ENCODE results near the gene S100A10. TPM values are rescaled to one million over a fixed set of nuclear protein-coding genes. Genes with fewer than 3 reads are reported as not detected.

S100A10 gene
- total and polyA plus RNA-seq, 2 of the 4 experiments (the other 2 are of a cell fraction), result 86.0 to 277 TPM

DNA sequence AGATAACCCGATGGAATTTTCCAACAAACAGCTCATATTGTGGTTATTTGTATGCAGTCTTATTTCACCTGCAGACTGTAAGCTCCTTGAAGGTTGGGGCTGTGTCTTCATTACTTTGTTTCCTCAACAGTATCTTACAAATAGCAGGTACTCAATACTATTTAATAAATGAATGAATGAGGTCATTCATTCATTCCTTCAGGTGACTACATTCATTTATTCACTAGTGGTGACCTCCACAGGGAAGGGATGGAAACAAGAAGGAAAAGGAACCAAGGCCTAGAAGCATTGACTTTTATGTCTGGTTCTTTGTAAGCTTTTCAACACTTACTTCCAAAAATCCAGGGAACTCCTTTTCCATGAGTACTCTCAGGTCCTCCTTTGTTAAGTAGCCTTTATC lies 7.9 kb downstream of the S100A10 start:
- WGBS, 2 experiments (ENCODE audit: extremely low coverage in 2 of 2, insufficient read length in 1 of 2), result no CpG with 5 or more reads among the region's 1 CpG
- Histone ChIP-seq H3K14ac (replicated peaks; ENCODE audit: low read depth, low read length) (no peak overlapping the region; the same call in 1 of the 2 replicates), H2AK5ac (ENCODE audit: low read depth, low read length) (no peak overlapping the region), H3K23ac (ENCODE audit: low read depth, low read length) (no peak overlapping the region), H4K8ac (ENCODE audit: low read depth in 2 of 2, low read length in 2 of 2) (no peak overlapping the region), H2BK120ac (ENCODE audit: low read depth, low read length) (no peak overlapping the region), H2AFZ (replicated peaks; ENCODE audit: low read length, poor library complexity) (no peak overlapping the region), H4K20me1 (ENCODE audit: insufficient read depth, low read length) (peaks cover 47% of the 10 kb centered on the region), H3K27me3 (ENCODE audit: control insufficient read depth, insufficient read depth, low read length) (no peaks in the 10 kb centered on the region), H2BK20ac (ENCODE audit: low read depth, low read length) (no peak overlapping the region), H3K36me3 (ENCODE audit: control insufficient read depth, insufficient read depth, low read length) (peaks cover 33% of the 10 kb centered on the region), H3K4me3 (ENCODE audit: insufficient read depth, low read depth, low read length) (no peak overlapping the region), H3K4me1 (ENCODE audit: control insufficient read depth, insufficient read depth, low read length) (peaks cover 18% of the 10 kb centered on the region), H4K5ac (ENCODE audit: low read depth, low read length) (no peak overlapping the region), H3K9ac (ENCODE audit: low read depth, low read length) (no peak overlapping the region), H3K79me1 (ENCODE audit: low read depth in 1 of 2, low read length in 2 of 2) (peaks cover 36 to 77% of the 10 kb centered on the region in 2 experiments), H3K9me1 (ENCODE audit: insufficient read depth, low read length) (peaks cover 20% of the 10 kb centered on the region), H3K27ac (ENCODE audit: insufficient read depth, low read length) (no peak overlapping the region), H3K9me3 (ENCODE audit: control insufficient read depth, insufficient read depth, low read length) (no peaks in the 10 kb centered on the region), H2BK5ac (ENCODE audit: low read depth, low read length, poor library complexity, severe bottlenecking) (no peak overlapping the region), H3K56ac (ENCODE audit: extremely low read depth, insufficient read depth, low read length) (no peak overlapping the region), H2AK9ac (replicated peaks; ENCODE audit: low read depth, low read length, poor library complexity) (no peak overlapping the region), H3K18ac (ENCODE audit: low read depth, low read length) (no peak overlapping the region), H4K91ac (ENCODE audit: insufficient read depth, low read depth, low read length) (no peak overlapping the region), H3K4ac (ENCODE audit: low read depth, low read length) (no peak overlapping the region), H3K4me2 (ENCODE audit: low read depth, low read length) (no peak overlapping the region), H2BK15ac (ENCODE audit: low read depth, low read length) (no peak overlapping the region)
- intact Hi-C loops (cut with micrococcal nuclease) (no loop called here), dilution Hi-C loops (cut with HindIII; ENCODE audit: low sequenced_read_pairs, unreplicated experiment) (no loop called here), in situ Hi-C loops (cut with MboI; ENCODE audit: low sequenced_read_pairs) (loop anchor here (25.0 kb wide), 1 partner anchor 673 kb away; no protein-coding TSS in a partner anchor)
- ChIA-PET POLR2A (ENCODE audit: unreplicated experiment) (no interaction called here), CTCF (interaction anchor here (1.4 kb wide), 1 partner anchor 18 kb away, joined by 3 read pairs; no protein-coding TSS in a partner anchor)
- ATAC-seq (ENCODE audit: low read depth), result no peak
- no TSS peak for BruUV-seq (replicated peaks)
- DNase-seq, result no peak
- no peak for TF ChIP-seq RCOR1 (IDR thresholded peaks at IDR 0.05; ENCODE audit: insufficient replicate concordance, low read length)
- TF ChIP-seq NFE2L2 (IDR thresholded peaks at IDR 0.05; ENCODE audit: low read depth, low read length), result no peak
- TF ChIP-seq, protein P1, sequence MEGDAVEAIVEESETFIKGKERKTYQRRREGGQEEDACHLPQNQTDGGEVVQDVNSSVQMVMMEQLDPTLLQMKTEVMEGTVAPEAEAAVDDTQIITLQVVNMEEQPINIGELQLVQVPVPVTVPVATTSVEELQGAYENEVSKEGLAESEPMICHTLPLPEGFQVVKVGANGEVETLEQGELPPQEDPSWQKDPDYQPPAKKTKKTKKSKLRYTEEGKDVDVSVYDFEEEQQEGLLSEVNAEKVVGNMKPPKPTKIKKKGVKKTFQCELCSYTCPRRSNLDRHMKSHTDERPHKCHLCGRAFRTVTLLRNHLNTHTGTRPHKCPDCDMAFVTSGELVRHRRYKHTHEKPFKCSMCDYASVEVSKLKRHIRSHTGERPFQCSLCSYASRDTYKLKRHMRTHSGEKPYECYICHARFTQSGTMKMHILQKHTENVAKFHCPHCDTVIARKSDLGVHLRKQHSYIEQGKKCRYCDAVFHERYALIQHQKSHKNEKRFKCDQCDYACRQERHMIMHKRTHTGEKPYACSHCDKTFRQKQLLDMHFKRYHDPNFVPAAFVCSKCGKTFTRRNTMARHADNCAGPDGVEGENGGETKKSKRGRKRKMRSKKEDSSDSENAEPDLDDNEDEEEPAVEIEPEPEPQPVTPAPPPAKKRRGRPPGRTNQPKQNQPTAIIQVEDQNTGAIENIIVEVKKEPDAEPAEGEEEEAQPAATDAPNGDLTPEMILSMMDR (conservative IDR thresholded peaks at IDR 0.05; ENCODE audit: low read depth, low read length), result no peak
- no peak for TF ChIP-seq POLR2A (IDR thresholded peaks at IDR 0.05; ENCODE audit: low read depth, low read length)
- TF ChIP-seq CHD1 (IDR thresholded peaks at IDR 0.05; ENCODE audit: low read depth, low read length), result no peak
- no peak for TF ChIP-seq SMC3 (IDR thresholded peaks at IDR 0.05; ENCODE audit: low read depth, low read length)
- TF ChIP-seq RAD21 (IDR thresholded peaks at IDR 0.05; ENCODE audit: low read length), result no peak
- TF ChIP-seq, protein P2, sequence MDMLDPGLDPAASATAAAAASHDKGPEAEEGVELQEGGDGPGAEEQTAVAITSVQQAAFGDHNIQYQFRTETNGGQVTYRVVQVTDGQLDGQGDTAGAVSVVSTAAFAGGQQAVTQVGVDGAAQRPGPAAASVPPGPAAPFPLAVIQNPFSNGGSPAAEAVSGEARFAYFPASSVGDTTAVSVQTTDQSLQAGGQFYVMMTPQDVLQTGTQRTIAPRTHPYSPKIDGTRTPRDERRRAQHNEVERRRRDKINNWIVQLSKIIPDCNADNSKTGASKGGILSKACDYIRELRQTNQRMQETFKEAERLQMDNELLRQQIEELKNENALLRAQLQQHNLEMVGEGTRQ (IDR thresholded peaks at IDR 0.05; ENCODE audit: low read depth, low read length), result no peak
- no peak for TF ChIP-seq RFX5 (IDR thresholded peaks at IDR 0.05; ENCODE audit: low read depth, low read length)
- TF ChIP-seq MXI1 (IDR thresholded peaks at IDR 0.05; ENCODE audit: borderline replicate concordance, low read depth, low read length), result no peak
- no peak for TF ChIP-seq FOS (IDR thresholded peaks at IDR 0.05; ENCODE audit: low read depth, low read length)

Measured in IMR-90 (cell line).